IPS-15b (cell line): ENCODE data around the gene PTPRN2.

Experiments
- H3K27me3 ChIP-seq: one replicate; pipeline ENCODE4 v1.6.1; 2013; ENCODE audit warnings: low read length; ENCODE audit not compliant: control insufficient read depth, insufficient read depth
- H3K36me3 ChIP-seq: one replicate; pipeline ENCODE4 v1.6.1; 2013; ENCODE audit warnings: low read length; ENCODE audit not compliant: control insufficient read depth, insufficient read depth
- H3K4me1 ChIP-seq: one replicate; pipeline ENCODE4 v1.6.1; 2013; ENCODE audit warnings: mild to moderate bottlenecking, low read length; ENCODE audit not compliant: control insufficient read depth, insufficient read depth
- H3K4me3 ChIP-seq: one replicate; pipeline ENCODE4 v1.5.1; 2013; ENCODE audit warnings: low read depth, low read length
- H3K9ac ChIP-seq: one replicate; pipeline ENCODE4 v1.6.1; 2013; ENCODE audit warnings: low read depth, mild to moderate bottlenecking, low read length
- H3K9me3 ChIP-seq: one replicate; pipeline ENCODE4 v1.6.1; 2013; ENCODE audit warnings: mild to moderate bottlenecking, low read length; ENCODE audit not compliant: control insufficient read depth, insufficient read depth

The PTPRN2 gene

DNA sequence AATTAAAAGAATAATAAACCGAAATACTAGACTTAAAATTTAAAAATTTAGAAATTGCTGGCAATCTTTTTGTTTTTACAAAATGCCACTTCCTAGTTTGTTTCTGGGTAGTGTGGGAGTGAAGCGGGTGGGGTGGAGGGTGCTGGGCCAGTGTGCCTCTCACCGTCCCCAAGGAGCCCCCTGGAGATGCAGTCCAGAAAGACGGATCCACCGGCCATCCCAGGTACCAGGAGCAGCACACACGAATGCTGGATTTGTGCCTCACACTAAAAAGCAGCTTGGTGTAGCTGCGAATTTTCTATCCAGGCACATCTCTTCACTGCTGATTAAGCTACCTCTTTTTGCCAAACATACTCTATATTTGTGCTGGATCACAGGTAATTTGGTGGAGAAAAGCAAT, 632.7 kb downstream of the PTPRN2 start:
- H3K9me3 ChIP-seq = no peaks in the 10 kb centered on the region
- H3K4me1 ChIP-seq = peaks cover 2% of the 10 kb centered on the region
- no peaks in the 10 kb centered on the region for H3K27me3 ChIP-seq
- H3K36me3 ChIP-seq = no peaks in the 10 kb centered on the region
- H3K4me3 ChIP-seq = no peak overlapping the region
- no peak overlapping the region for H3K9ac ChIP-seq

DNA sequence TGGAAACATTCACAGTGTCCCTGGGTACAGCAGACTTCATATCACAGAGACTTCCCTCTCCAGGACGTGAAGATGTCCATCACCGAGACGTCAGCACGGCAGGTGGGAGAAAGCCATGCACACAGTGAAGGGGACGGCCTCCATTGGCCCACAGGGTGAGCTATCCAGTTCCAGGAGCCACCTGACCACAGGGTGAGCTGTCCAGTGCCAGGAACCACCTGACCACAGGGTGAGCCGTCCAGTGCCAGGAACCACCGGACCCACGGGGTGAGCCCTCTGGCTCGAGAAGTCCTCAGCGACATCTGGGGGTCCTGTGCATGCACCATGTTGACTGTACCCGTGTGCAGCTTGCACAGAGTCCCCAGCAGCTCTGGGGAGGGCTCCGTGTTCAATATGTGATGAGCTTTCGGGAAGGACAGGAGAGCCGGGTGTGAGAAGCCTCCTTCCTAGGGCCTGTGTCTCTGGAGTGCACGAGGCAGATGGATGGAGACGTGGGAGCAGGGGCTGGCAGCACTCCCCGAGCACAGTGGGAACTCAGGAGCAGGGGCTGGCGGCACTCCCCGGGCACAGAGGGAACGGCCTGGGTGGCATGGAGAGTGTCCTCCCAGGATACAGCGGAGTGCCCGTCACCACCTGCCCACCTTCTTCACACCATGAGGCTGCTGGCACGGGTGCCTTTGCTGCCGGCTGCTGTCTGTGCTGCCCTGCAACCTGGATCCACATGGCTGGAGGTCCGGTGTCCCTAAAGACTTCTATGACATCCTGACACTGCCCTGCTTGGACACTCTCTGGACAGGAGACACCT, 634.6 kb downstream of the PTPRN2 start:
- Histone ChIP-seq H3K27me3 (no peaks in the 10 kb centered on the region), H3K36me3 (no peaks in the 10 kb centered on the region), H3K4me3 (no peak overlapping the region), H3K9ac (no peak overlapping the region), H3K9me3 (no peaks in the 10 kb centered on the region), H3K4me1 (peaks cover 2% of the 10 kb centered on the region)

DNA sequence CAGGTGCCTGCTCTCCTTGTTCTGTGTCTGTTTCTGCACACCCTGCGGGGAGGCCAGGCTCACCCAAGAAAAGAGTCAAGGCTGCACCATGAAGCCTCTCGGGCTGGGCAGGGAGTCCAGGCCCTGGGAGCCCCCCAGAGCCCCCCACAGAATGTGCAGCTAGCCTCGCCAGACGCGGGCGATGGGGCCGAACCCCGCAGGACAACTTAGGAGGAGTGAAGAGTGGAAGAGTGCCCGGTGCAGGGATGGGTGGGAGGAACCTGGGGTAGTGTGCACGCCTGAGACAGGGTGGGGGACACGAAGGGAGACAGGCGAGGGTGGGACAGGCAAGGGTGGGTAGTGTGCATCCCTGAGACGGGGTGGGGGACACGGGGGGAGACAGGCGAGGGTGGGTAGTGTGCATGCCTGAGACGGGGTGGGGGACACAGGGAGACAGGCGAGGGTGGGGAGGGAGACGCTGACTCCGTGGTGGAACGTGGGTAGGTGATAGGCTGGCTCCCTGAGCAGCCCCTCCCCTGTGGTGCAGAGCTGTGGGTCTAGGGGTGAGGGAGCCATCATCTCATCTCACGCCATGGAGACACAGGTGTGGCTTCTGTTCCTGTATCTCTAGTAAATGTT, 635.5 kb downstream of the PTPRN2 start:
- Histone ChIP-seq H3K4me3 (no peak overlapping the region), H3K36me3 (no peaks in the 10 kb centered on the region), H3K4me1 (peaks cover 2% of the 10 kb centered on the region), H3K9ac (no peak overlapping the region), H3K9me3 (no peaks in the 10 kb centered on the region), H3K27me3 (no peaks in the 10 kb centered on the region)

DNA sequence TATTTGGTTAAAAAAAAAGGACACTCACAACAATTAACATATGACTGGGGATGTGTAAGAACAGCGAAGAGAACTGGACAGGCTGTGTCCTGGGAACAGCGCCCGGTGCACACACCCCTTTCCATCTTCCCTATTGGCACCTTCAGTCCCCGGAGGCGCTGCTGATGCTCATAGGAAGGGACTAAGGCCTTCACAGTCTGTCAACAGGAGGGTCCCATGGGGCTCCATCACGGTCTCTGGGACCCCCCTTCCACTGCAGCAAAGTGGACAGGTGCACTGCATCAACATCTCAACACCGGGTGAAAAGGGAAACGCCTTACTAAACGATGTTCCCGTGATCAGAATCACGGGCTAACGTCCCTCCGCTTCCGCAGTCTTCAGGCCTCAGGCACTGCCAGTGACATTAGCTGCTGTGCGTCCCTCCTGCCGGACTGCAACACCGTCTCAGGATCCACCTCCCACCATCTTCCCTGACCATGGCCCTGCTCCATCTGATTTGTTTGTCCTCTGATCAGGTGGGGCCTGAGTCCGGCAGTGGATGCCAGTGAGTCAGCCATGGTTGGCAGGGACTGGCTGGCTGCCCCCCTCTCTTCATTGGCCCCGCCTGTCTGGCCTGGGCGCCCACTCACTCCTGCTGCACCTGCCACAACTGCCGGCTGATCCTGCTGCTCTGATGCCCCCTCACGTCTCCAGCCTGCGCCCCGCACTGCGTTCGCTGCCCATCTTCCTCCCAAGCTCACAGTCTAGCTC, 636.1 kb downstream of the PTPRN2 start:
- H3K9ac ChIP-seq = no peak overlapping the region
- peaks cover 2% of the 10 kb centered on the region for H3K4me1 ChIP-seq
- H3K4me3 ChIP-seq = no peak overlapping the region
- H3K36me3 ChIP-seq = no peaks in the 10 kb centered on the region
- no peaks in the 10 kb centered on the region for H3K9me3 ChIP-seq
- H3K27me3 ChIP-seq = no peaks in the 10 kb centered on the region

DNA sequence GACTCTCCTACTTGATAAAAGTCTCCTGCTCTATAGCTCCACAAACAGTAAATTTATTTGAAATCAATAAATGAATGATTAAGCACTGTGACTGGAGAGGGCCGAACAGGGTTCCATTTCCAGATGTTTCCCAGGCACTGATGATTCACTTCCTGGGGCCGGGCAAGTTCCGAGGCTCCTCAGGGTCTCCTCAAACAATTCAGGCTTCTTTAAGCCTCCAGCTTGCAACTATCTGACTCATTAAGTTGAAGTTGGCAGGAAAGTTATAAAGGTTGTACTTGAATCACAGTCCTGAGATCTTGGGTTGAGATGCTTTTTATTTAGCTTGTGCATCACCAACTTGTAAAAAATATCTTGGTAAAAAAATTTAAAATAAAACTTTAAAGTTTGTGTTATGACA, 637.9 kb downstream of the PTPRN2 start:
- no peak overlapping the region for H3K4me3 ChIP-seq
- no peaks in the 10 kb centered on the region for H3K36me3 ChIP-seq
- H3K9me3 ChIP-seq = no peaks in the 10 kb centered on the region
- H3K27me3 ChIP-seq = no peaks in the 10 kb centered on the region
- H3K9ac ChIP-seq = no peak overlapping the region
- H3K4me1 ChIP-seq = no peaks in the 10 kb centered on the region

DNA sequence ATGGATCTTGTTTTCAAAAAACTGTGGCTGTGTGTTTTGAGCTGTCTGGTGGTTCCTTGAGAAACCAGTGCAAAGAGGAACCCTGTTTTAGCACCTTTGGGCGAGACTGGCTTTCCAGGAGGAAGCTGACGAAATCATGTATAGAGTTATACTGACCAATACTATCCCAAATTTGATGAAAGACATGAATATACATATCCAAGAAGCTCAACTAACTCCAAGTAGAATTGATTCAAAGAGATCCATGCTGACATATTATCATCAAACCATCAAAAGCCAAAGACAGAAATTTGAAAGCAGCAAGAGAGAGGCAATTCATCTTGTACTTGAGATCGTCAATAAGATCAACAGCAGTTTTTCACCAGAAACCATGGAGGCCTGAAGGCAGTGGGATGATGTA, 640.1 kb downstream of the PTPRN2 start:
- Histone ChIP-seq H3K9me3 (no peaks in the 10 kb centered on the region), H3K4me1 (no peaks in the 10 kb centered on the region), H3K36me3 (no peaks in the 10 kb centered on the region), H3K9ac (no peak overlapping the region), H3K4me3 (no peak overlapping the region), H3K27me3 (no peaks in the 10 kb centered on the region)

DNA sequence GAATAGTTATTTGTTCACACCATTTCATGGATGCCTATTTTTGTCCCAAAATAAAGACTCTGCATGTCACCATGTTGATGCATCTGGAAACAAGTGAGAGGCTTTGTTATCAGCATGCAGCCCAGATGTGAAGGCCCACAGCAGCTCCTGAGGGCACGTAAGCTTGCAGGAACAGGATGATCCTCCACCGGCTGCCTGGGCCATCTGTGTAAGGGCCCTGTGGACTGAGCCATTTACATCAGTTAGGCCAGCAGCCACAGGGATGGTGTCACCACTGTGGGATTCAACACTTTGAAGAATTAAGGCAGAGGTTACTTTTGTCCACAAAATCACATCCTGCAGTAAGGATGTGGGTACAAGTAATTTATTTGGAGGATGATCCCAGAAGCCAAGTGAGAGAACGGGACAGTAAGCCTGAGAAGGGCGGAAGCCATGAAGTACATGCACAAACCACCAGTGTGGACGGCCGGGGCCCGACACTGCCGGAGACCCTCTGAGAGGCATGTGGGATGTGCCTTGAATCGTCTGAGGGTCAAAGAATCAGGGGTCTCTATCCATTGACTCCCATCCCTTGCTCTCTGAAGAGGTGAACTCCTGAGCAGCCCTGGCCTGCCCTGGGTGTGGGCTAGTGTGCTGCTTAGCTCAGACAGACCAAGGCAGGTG, 641.1 kb downstream of the PTPRN2 start:
- no peaks in the 10 kb centered on the region for H3K9me3 ChIP-seq

DNA sequence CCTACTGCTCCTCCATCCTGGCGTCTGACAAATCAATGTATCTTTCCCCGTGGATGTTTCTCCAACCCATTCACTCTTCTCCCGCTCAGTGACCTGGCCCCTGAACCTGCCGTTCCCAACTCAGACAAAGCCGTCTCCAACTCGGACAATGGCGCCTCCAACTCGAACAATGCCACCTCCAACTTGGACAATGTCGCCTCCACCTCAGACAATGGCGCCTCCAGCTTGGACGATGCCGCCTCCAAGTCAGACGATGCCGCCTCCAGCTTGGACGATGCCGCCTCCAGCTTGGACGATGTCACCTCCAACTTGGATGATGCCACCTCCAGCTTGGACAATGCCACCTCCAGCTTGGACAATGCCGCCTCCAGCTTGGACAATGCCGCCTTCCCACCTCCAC, 642.2 kb downstream of the PTPRN2 start:
- Histone ChIP-seq H3K9ac (no peak overlapping the region), H3K36me3 (no peaks in the 10 kb centered on the region), H3K4me1 (no peaks in the 10 kb centered on the region), H3K27me3 (no peaks in the 10 kb centered on the region), H3K9me3 (no peaks in the 10 kb centered on the region), H3K4me3 (no peak overlapping the region)

More for the DNA sequence above, 641.1 kb downstream of the PTPRN2 start:
- Histone ChIP-seq H3K4me1 (no peaks in the 10 kb centered on the region), H3K36me3 (no peaks in the 10 kb centered on the region), H3K9ac (no peak overlapping the region), H3K4me3 (no peak overlapping the region), H3K27me3 (no peaks in the 10 kb centered on the region)

DNA sequence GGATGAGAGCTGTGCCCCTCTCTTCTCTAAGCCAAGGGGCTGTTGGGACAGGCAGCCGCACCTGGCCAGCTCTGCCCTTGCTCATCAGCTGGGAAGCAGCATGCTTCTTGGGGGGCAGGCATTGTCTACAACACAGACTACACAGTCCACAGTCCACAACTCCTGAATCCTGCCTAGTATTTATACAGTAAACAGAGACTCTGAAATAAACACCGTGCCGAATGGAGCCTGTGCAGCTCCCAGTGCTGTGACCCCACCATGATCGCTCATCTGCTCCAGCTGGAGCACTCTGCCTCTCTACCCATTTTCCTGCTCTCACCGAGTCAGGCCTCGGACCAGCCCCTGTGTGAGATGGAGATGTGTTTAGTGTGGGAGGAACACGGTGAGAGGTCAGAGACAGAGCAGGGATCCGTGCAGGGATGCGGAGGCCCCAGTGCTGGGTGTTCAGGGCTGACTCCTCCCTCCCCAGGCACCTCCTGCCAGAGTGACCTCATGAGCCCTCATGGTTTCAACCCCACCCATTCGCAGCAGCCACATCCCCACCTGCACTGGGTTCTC, 642.8 kb downstream of the PTPRN2 start:
- H3K4me1 ChIP-seq = no peaks in the 10 kb centered on the region
- H3K9ac ChIP-seq = no peak overlapping the region
- H3K9me3 ChIP-seq = no peaks in the 10 kb centered on the region
- no peaks in the 10 kb centered on the region for H3K36me3 ChIP-seq
- no peaks in the 10 kb centered on the region for H3K27me3 ChIP-seq
- no peak overlapping the region for H3K4me3 ChIP-seq

DNA sequence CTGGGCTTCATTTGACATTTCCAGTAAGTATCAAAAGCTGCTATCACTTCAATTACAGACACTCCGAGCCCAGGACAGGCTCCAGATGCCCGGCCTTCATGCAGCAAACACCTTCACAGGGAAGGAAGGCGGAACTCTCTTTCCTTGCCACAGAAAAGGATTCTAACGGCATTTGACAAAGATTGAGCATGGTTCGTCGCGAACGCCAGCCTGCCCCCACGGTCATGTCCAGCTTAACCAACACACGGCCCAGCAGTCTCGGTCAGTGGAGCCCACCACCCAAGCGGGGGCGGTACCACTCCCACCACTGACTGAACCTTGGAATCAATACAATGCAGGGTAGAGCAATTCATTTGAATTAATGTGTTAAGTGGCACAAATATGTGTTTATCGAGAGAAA, 643.6 kb downstream of the PTPRN2 start:
- no peaks in the 10 kb centered on the region for H3K4me1 ChIP-seq

DNA sequence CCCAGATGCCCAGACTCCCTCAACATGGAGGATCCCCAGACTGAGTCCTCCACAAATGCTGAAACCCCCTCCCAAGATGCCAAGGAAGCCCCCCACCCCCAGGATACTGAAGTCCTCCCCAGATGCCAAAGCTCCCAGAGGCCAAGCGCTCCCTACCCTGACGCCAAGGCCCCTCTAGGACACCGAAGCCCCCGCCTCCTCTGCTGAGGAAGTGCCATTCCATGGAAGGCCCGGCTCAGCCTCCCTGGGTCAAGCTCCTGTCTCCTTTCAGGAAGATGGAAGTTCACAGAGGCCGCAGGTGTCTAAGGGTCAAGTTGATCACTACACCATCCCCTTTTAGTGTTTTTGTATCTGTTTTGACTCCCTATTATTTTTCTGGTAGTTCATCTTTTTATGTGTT, 644.1 kb downstream of the PTPRN2 start:
- Histone ChIP-seq H3K36me3 (peaks cover 2% of the 10 kb centered on the region), H3K4me3 (no peak overlapping the region), H3K9ac (no peak overlapping the region), H3K4me1 (no peaks in the 10 kb centered on the region), H3K9me3 (no peaks in the 10 kb centered on the region), H3K27me3 (no peaks in the 10 kb centered on the region)

More for the DNA sequence above, 643.6 kb downstream of the PTPRN2 start:
- H3K27me3 ChIP-seq = no peaks in the 10 kb centered on the region
- no peak overlapping the region for H3K9ac ChIP-seq
- H3K9me3 ChIP-seq = no peaks in the 10 kb centered on the region
- peaks cover 2% of the 10 kb centered on the region for H3K36me3 ChIP-seq
- H3K4me3 ChIP-seq = no peak overlapping the region
